GM18858 (cell line): ENCODE results near the gene SYNDIG1L.

ENCODE experiments used
- ATAC-seq: cut with Tn5 transposase; IDR thresholded peaks from one replicate; pipeline ENCODE4 v1.9.1; 2021; ENCODE audit not compliant: unreplicated experiment

The SYNDIG1L gene

GRCh38 chr14:74429991-74430390 lies 4.0 kb upstream of the SYNDIG1L start:
- ATAC-seq = no peak

GRCh38 chr14:74429221-74429691 lies 3.2 kb upstream of the SYNDIG1L start:
- ATAC-seq = no peak

- no peak for ATAC-seq
These were observed 1.6 kb upstream of the SYNDIG1L start for GRCh38 chr14:74427651-74428050.

GRCh38 chr14:74425525-74426201 lies 347 bp downstream of the SYNDIG1L start:
- ATAC-seq = no peak

GRCh38 chr14:74424606-74425005 lies 1.4 kb downstream of the SYNDIG1L start:
- no peak for ATAC-seq

GRCh38 chr14:74423246-74423645 lies 2.8 kb downstream of the SYNDIG1L start:
- ATAC-seq = no peak

- ATAC-seq = no peak
These were observed 4.0 kb downstream of the SYNDIG1L start for GRCh38 chr14:74421981-74422380.

- no peak for ATAC-seq
These were observed 6.9 kb downstream of the SYNDIG1L start for GRCh38 chr14:74419086-74419485.

- ATAC-seq = no peak
These were observed 8.0 kb downstream of the SYNDIG1L start for GRCh38 chr14:74418031-74418430.

- ATAC-seq = no peak
These were observed 8.4 kb downstream of the SYNDIG1L start for GRCh38 chr14:74417611-74418010.

GRCh38 chr14:74417201-74417600 lies 8.8 kb downstream of the SYNDIG1L start:
- ATAC-seq = no peak

GRCh38 chr14:74415115-74415437 lies 10.9 kb downstream of the SYNDIG1L start:
- ATAC-seq = no peak

GRCh38 chr14:74414403-74415114 lies 11.5 kb downstream of the SYNDIG1L start:
- ATAC-seq = no peak

- no peak for ATAC-seq
These were observed 12.4 kb downstream of the SYNDIG1L start for GRCh38 chr14:74413627-74414026.

GRCh38 chr14:74412753-74413152 lies 13.3 kb downstream of the SYNDIG1L start:
- ATAC-seq = no peak

- ATAC-seq = no peak
These were observed 14.3 kb downstream of the SYNDIG1L start for GRCh38 chr14:74411671-74412070.

GRCh38 chr14:74409441-74409840 lies 16.6 kb downstream of the SYNDIG1L start:
- ATAC-seq = no peak

- no peak for ATAC-seq
These were observed 17.1 kb downstream of the SYNDIG1L start for GRCh38 chr14:74408870-74409269.

- no peak for ATAC-seq
These were observed 18.2 kb downstream of the SYNDIG1L start for GRCh38 chr14:74407801-74408154.

GRCh38 chr14:74407021-74407800 lies 18.8 kb downstream of the SYNDIG1L start:
- no peak for ATAC-seq

- no peak for ATAC-seq
These were observed 20.3 kb downstream of the SYNDIG1L start for GRCh38 chr14:74405663-74406062.

GRCh38 chr14:74404435-74404834 lies 21.6 kb downstream of the SYNDIG1L start:
- ATAC-seq = no peak
